ENCODE measurements around the gene PPP2R2D. TPM values are rescaled to one million over a fixed set of nuclear protein-coding genes. Genes with fewer than 3 reads are reported as not detected.
"Not testable (repeated sequence)": the region's sequence is repeated elsewhere in the genome, so short reads cannot be mapped to it uniquely, and the experiment has no call there.

Gene PPP2R2D
- total RNA-seq, 1 donor from 2014 or later = 43.1 TPM

GRCh38 chr10:131980321-131980720, 79.5 kb downstream of the PPP2R2D start:
- intact Hi-C loops (cut with micrococcal nuclease) = no loop called here
- DNase-seq = no peak
- no peak for ATAC-seq

GRCh38 chr10:131980761-131981428, 80.1 kb downstream of the PPP2R2D start:
- ATAC-seq (peak; percentile 26), DNase-seq (no peak)
- intact Hi-C loops (cut with micrococcal nuclease) = no loop called here

GRCh38 chr10:131981429-131982184, 80.8 kb downstream of the PPP2R2D start, which contains the start of gene BNIP3:
Gene BNIP3 (minus strand): TSS chr10:131981923. CDS start chr10:131981806, 117 bp downstream.
- intact Hi-C loops (cut with micrococcal nuclease) = no loop called here
- ATAC-seq = peak; percentile 94
- peak; percentile 99 for DNase-seq

- no peak for DNase-seq
- ATAC-seq = no peak
- intact Hi-C loops (cut with micrococcal nuclease) = no loop called here
Measured at GRCh38 chr10:131982185-131982756, 81.5 kb downstream of the PPP2R2D start.

- intact Hi-C loops (cut with micrococcal nuclease) = no loop called here
- DNase-seq = no peak
- no peak for ATAC-seq
Measured at GRCh38 chr10:131982796-131983195, 82.0 kb downstream of the PPP2R2D start.

GRCh38 chr10:131983780-131984179, 83.0 kb downstream of the PPP2R2D start:
- DNase-seq (no peak), ATAC-seq (no peak)
- intact Hi-C loops (cut with micrococcal nuclease) = no loop called here

- intact Hi-C loops (cut with micrococcal nuclease); ATAC-seq; DNase-seq: not testable (repeated sequence)
Measured at GRCh38 chr10:131986851-131987250, 86.0 kb downstream of the PPP2R2D start.

- intact Hi-C loops (cut with micrococcal nuclease); DNase-seq; ATAC-seq: not testable (repeated sequence)
Measured at GRCh38 chr10:131987301-131987700, 86.5 kb downstream of the PPP2R2D start.

- DNase-seq; intact Hi-C loops (cut with micrococcal nuclease); ATAC-seq: not testable (repeated sequence)
Measured at GRCh38 chr10:131987786-131988185, 87.0 kb downstream of the PPP2R2D start.

GRCh38 chr10:131991726-131992125, 90.9 kb downstream of the PPP2R2D start:
- no peak for DNase-seq
- no peak for ATAC-seq
- intact Hi-C loops (cut with micrococcal nuclease) = no loop called here

GRCh38 chr10:131993275-131993674, 92.5 kb downstream of the PPP2R2D start:
- ATAC-seq (no peak), DNase-seq (no peak)
- intact Hi-C loops (cut with micrococcal nuclease) = no loop called here

GRCh38 chr10:131994435-131994834, 93.6 kb downstream of the PPP2R2D start:
- DNase-seq (peak; percentile 69), ATAC-seq (peak; percentile 36)
- intact Hi-C loops (cut with micrococcal nuclease) = no loop called here

- ATAC-seq (peak; percentile 87), DNase-seq (peak; percentile 81)
- intact Hi-C loops (cut with micrococcal nuclease) = no loop called here
Measured at GRCh38 chr10:131996466-131997365, 95.9 kb downstream of the PPP2R2D start.

GRCh38 chr10:131997366-131998049, 96.7 kb downstream of the PPP2R2D start:
- ATAC-seq = peak; percentile 70
- intact Hi-C loops (cut with micrococcal nuclease) = no loop called here
- DNase-seq = peak; percentile 75

- DNase-seq (no peak), ATAC-seq (no peak)
- intact Hi-C loops (cut with micrococcal nuclease) = no loop called here
Measured at GRCh38 chr10:131998050-131998844, 97.4 kb downstream of the PPP2R2D start.

GRCh38 chr10:131998845-131999681, 98.3 kb downstream of the PPP2R2D start:
- intact Hi-C loops (cut with micrococcal nuclease) = no loop called here
- no peak for DNase-seq
- ATAC-seq = no peak
